ENCODE results near the gene RAB6B.

GRCh38 chr3:133934996-133935842 is 39.5 kb upstream of the RAB6B start:
- TF ChIP-seq POLR2A (IDR thresholded peaks at IDR 0.05; ENCODE audit: low read depth, low read length): no peak
- no peak for TF ChIP-seq USF2 (IDR thresholded peaks at IDR 0.05; ENCODE audit: low read depth, low read length)
- no peak for TF ChIP-seq CTCF (conservative IDR thresholded peaks at IDR 0.05; ENCODE audit: low read depth, low read length)
- TF ChIP-seq MAZ (IDR thresholded peaks at IDR 0.05; ENCODE audit: borderline replicate concordance, low read depth, low read length): no peak
- TF ChIP-seq RFX5 (IDR thresholded peaks at IDR 0.05; ENCODE audit: low read depth, low read length): no peak
- no peak for TF ChIP-seq BHLHE40 (IDR thresholded peaks at IDR 0.05; ENCODE audit: low read depth, low read length)
- TF ChIP-seq SMC3 (IDR thresholded peaks at IDR 0.05; ENCODE audit: low read depth, low read length): no peak
- no peak for TF ChIP-seq ELK1 (IDR thresholded peaks at IDR 0.05; ENCODE audit: borderline replicate concordance, low read depth, low read length)
- TF ChIP-seq RAD21 (IDR thresholded peaks at IDR 0.05; ENCODE audit: low read length): no peak
- no peak for TF ChIP-seq MXI1 (IDR thresholded peaks at IDR 0.05; ENCODE audit: borderline replicate concordance, low read depth, low read length)
